Type B pancreatic cell (in vitro differentiated cells): ENCODE measurements around the gene MORC2. TPM values are rescaled to one million over a fixed set of nuclear protein-coding genes. Genes with fewer than 3 reads are reported as not detected.

Experiments used
- DNase-seq: peaks from one replicate; pipeline ENCODE4 v3.0.0; 2021; ENCODE audit warnings: mixed read lengths; ENCODE audit not compliant: unreplicated experiment; ENCODE audit errors: extremely low spot score
- H3K27ac Mint-ChIP-seq: 2 replicates; pipeline ENCODE4 v1.8.0; 2021; ENCODE audit warnings: mild to moderate bottlenecking, mixed read lengths
- H3K27me3 Mint-ChIP-seq: 2 replicates; pipeline ENCODE4 v1.8.0; 2021; ENCODE audit warnings: mixed read lengths
- H3K36me3 Mint-ChIP-seq: 2 replicates; pipeline ENCODE4 v1.8.0; 2021; ENCODE audit warnings: mixed read lengths
- H3K4me1 Mint-ChIP-seq: one replicate; pipeline ENCODE4 v1.8.0; 2021; ENCODE audit warnings: mixed read lengths; ENCODE audit not compliant: unreplicated experiment
- H3K4me3 Mint-ChIP-seq: 2 replicates; pipeline ENCODE4 v1.8.0; 2021; ENCODE audit warnings: mild to moderate bottlenecking, mixed read lengths
- H3K9me3 Mint-ChIP-seq: 2 replicates; pipeline ENCODE4 v1.8.0; 2021; ENCODE audit warnings: mixed read lengths
- CTCF ChIP-seq: fragments of 200-600 bp; sonication (generic); conservative IDR thresholded peaks from 2 replicates; pipeline ENCODE4 v1.5.0; 2021; ENCODE audit warnings: antibody characterized with exemption, mild to moderate bottlenecking
- total RNA-seq: library from RNA; stranded (reverse); gene quantifications from 2 replicates; pipeline ENCODE4 v1.2.1, GENCODE V29; 2021; ENCODE audit warnings: low replicate concordance

The MORC2 gene
- total RNA-seq, 1 donor from 2014 or later, result 48.1 TPM

DNA sequence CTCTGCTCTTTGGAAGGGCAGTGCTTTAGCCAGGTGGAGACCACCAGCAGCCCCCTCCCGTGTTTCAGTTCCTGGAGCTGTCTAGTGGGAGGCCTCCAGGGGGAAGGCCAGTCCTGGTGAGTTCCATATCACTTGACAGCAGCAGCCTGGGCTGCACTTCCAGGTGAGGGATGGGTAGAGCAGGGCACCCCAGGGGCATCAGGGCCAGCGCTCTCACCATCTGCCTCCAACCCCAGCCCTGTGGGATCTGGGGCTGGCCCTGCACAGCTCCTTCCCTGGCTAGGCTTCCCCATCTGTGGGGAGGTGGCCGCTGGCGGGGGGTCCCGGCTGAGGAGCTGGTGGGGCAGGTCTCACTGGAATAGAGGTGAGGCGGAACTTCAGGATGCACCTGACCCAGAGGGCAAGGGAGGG lies 60.5 kb downstream of the MORC2 start:
- H3K27ac Mint-ChIP-seq, result no peak overlapping the region
- DNase-seq, result peak; percentile 60
- no peaks in the 10 kb centered on the region for H3K4me1 Mint-ChIP-seq
- TF ChIP-seq CTCF, result no peak
- no peak overlapping the region for H3K4me3 Mint-ChIP-seq
- H3K36me3 Mint-ChIP-seq, result peaks cover 10% of the 10 kb centered on the region
- H3K27me3 Mint-ChIP-seq, result no peaks in the 10 kb centered on the region
- no peaks in the 10 kb centered on the region for H3K9me3 Mint-ChIP-seq

DNA sequence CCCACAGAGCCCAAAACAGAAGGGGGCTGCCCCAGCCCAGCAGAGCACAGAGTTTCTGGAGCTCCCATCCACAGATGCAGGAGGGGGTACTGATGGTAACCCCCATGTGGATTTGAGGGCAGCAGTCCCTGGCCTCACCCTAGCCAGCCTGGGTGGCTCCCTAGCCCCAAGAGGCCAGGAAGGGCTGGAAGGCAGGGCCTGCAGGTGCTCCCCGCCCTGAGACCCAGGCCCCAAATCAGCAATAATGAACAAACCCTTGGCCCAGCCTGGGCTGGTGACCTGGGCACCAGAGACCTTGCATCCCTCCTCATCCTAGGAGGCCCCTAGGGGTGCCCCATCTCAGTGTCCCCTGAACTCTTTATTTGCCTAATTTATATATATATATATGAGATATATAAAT lies 61.6 kb downstream of the MORC2 start:
- H3K36me3 Mint-ChIP-seq, result peaks cover 18% of the 10 kb centered on the region
- H3K27ac Mint-ChIP-seq, result no peak overlapping the region
- TF ChIP-seq CTCF, result no peak
- DNase-seq, result peak; percentile 55
- H3K4me3 Mint-ChIP-seq, result no peak overlapping the region
- H3K4me1 Mint-ChIP-seq, result no peaks in the 10 kb centered on the region
- no peaks in the 10 kb centered on the region for H3K9me3 Mint-ChIP-seq
- H3K27me3 Mint-ChIP-seq, result no peaks in the 10 kb centered on the region

- DNase-seq, result peak; percentile 39
- H3K27ac Mint-ChIP-seq, result no peak overlapping the region
- peaks cover 21% of the 10 kb centered on the region for H3K36me3 Mint-ChIP-seq
- no peaks in the 10 kb centered on the region for H3K4me1 Mint-ChIP-seq
- TF ChIP-seq CTCF, result no peak
- H3K4me3 Mint-ChIP-seq, result no peak overlapping the region
- no peaks in the 10 kb centered on the region for H3K27me3 Mint-ChIP-seq
- no peaks in the 10 kb centered on the region for H3K9me3 Mint-ChIP-seq
These were observed 62.2 kb downstream of the MORC2 start for GRCh38 chr22:30906411-30906810.

- Mint-ChIP-seq H3K9me3 (no peaks in the 10 kb centered on the region), H3K4me1 (no peaks in the 10 kb centered on the region), H3K36me3 (peaks cover 21% of the 10 kb centered on the region), H3K4me3 (no peak overlapping the region), H3K27me3 (no peaks in the 10 kb centered on the region), H3K27ac (no peak overlapping the region)
- no peak for TF ChIP-seq CTCF
- DNase-seq, result peak; percentile 60
These were observed 62.8 kb downstream of the MORC2 start for GRCh38 chr22:30905696-30906341.

DNA sequence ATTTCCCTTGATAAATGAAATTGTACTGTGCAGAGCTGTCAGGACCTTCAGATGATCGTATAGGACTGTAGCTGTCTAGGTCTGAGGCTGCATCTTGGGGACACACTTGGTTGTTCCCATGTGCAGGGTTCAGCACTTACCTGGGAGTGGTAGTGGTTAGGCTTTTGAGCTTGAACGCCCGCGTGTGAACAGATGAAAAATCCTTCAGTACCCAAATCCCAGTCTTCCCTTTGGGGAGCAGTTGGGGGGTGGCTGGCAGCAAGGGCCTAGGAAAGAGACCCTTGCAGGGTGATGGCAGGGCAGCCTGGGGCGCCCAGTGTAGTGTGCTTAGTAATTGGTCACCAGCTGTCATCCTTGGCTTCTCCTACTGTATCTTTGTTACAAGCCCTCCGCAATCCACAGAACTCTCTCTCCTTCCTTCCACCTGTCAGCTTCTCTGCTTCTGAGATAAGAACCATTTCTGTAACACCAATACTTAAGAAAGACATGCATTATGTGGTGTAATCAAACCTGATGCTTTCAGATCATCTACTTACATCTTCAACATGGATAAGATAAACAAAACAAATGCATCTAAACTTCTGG lies 64.6 kb downstream of the MORC2 start:
- no peaks in the 10 kb centered on the region for H3K9me3 Mint-ChIP-seq
- H3K36me3 Mint-ChIP-seq, result peaks cover 22% of the 10 kb centered on the region
- no peak for TF ChIP-seq CTCF
- no peak overlapping the region for H3K27ac Mint-ChIP-seq
- H3K4me3 Mint-ChIP-seq, result no peak overlapping the region
- H3K4me1 Mint-ChIP-seq, result no peaks in the 10 kb centered on the region
- no peaks in the 10 kb centered on the region for H3K27me3 Mint-ChIP-seq
- peak; percentile 32 for DNase-seq
